ENCODE data around the gene COPE. TPM values are rescaled to one million over a fixed set of nuclear protein-coding genes. Genes with fewer than 3 reads are reported as not detected.

COPE gene
- total and polyA plus RNA-seq, 2 of the 4 experiments (the other 2 are of a cell fraction): 347 to 461 TPM

DNA sequence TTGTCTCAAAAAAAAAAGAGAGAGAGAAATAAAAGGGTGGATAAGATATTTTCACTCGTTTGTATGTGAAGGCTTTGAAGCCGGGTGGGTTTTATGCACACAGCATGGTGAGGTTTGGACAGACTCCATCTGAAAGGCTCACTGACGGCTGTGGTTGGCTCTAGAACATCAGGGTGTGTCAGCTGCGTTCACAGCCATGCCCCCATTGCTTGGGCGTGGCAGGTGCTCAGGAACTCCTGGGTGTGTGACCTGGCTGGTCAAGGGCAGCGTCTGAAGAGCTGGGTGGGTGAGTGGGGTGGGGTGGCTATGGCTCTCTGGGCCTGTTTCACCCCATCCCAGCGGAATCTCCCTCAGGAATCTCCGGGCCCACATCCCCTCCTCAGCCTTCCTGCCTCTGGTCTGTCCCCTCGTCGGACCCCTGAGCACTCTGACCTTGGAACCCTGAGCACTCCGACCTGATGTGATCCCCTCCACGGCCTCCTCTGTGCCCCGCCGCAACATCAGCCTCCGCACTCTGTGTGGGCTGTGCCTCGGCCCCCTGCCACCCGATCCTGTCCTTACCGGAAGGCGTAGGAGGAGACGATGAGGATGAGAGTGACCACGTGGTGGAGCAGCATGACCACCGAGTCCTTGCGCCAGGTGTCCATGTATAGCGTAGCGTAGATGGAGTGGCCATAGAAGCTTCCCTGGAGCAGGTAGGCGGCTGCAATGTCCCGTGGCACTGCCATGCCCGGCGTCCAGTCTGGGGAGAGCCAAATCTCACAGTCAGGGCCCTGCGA, 35.5 kb downstream of the COPE start:
- Histone ChIP-seq H3K4ac (ENCODE audit: low read depth, low read length) (no peak overlapping the region), H3K27me3 (ENCODE audit: control insufficient read depth, insufficient read depth, low read length) (no peaks in the 10 kb centered on the region), H4K8ac (ENCODE audit: low read depth in 2 of 2, low read length in 2 of 2) (no peak overlapping the region), H4K20me1 (ENCODE audit: insufficient read depth, low read length) (no peaks in the 10 kb centered on the region), H3K36me3 (ENCODE audit: control insufficient read depth, insufficient read depth, low read length) (no peaks in the 10 kb centered on the region; the same call in 1 of the 2 replicates), H3K9me3 (ENCODE audit: control insufficient read depth, insufficient read depth, low read length) (no peaks in the 10 kb centered on the region), H2BK120ac (ENCODE audit: low read depth, low read length) (no peak overlapping the region), H3K4me2 (ENCODE audit: low read depth, low read length) (no peak overlapping the region), H2AK5ac (ENCODE audit: low read depth, low read length) (no peak overlapping the region), H3K14ac (replicated peaks; ENCODE audit: low read depth, low read length) (no peak overlapping the region), H3K4me3 (ENCODE audit: insufficient read depth, low read depth, low read length) (no peak overlapping the region), H3K79me1 (ENCODE audit: low read depth in 1 of 2, low read length in 2 of 2) (no peaks in the 10 kb centered on the region), H2BK5ac (ENCODE audit: low read depth, low read length, poor library complexity, severe bottlenecking) (no peak overlapping the region), H4K5ac (ENCODE audit: low read depth, low read length) (no peak overlapping the region), H3K18ac (ENCODE audit: low read depth, low read length) (no peak overlapping the region), H2AK9ac (replicated peaks; ENCODE audit: low read depth, low read length, poor library complexity) (no peak overlapping the region), H4K91ac (ENCODE audit: insufficient read depth, low read depth, low read length) (no peak overlapping the region), H2AFZ (replicated peaks; ENCODE audit: low read length, poor library complexity) (no peak overlapping the region), H3K27ac (ENCODE audit: insufficient read depth, low read length) (no peak overlapping the region), H3K9me1 (ENCODE audit: insufficient read depth, low read length) (no peaks in the 10 kb centered on the region; the same call in 1 of the 2 replicates), H3K56ac (ENCODE audit: extremely low read depth, insufficient read depth, low read length) (no peak overlapping the region), H3K23ac (ENCODE audit: low read depth, low read length) (no peak overlapping the region), H2BK20ac (ENCODE audit: low read depth, low read length) (no peak overlapping the region), H3K4me1 (ENCODE audit: control insufficient read depth, insufficient read depth, low read length) (no peaks in the 10 kb centered on the region), H2BK15ac (ENCODE audit: low read depth, low read length) (no peak overlapping the region), H3K9ac (ENCODE audit: low read depth, low read length) (no peak overlapping the region)
- BruUV-seq (replicated peaks): no TSS peak
- WGBS, 2 experiments (ENCODE audit: extremely low coverage in 2 of 2, insufficient read length in 1 of 2): 89% methylated on average over 23 of the region's 30 CpGs; no CpG with 5 or more reads in 1 of the 2 experiments
- CTCF ChIA-PET: no interaction called here
- dilution Hi-C loops (cut with HindIII; ENCODE audit: low sequenced_read_pairs, unreplicated experiment): no loop called here
- TF ChIP-seq NFE2L2 (IDR thresholded peaks at IDR 0.05; ENCODE audit: low read depth, low read length) (no peak), RCOR1 (IDR thresholded peaks at IDR 0.05; ENCODE audit: insufficient replicate concordance, low read length) (no peak), MXI1 (IDR thresholded peaks at IDR 0.05; ENCODE audit: borderline replicate concordance, low read depth, low read length) (no peak), CHD1 (IDR thresholded peaks at IDR 0.05; ENCODE audit: low read depth, low read length) (no peak), CEBPB (IDR thresholded peaks at IDR 0.05; ENCODE audit: low read depth, low read length) (no peak), FOS (IDR thresholded peaks at IDR 0.05; ENCODE audit: low read depth, low read length) (no peak), MAZ (IDR thresholded peaks at IDR 0.05; ENCODE audit: borderline replicate concordance, low read depth, low read length) (no peak), RAD21 (IDR thresholded peaks at IDR 0.05; ENCODE audit: low read length) (no peak), MAFK (IDR thresholded peaks at IDR 0.05; ENCODE audit: low read depth, low read length) (no peak), RFX5 (IDR thresholded peaks at IDR 0.05; ENCODE audit: low read depth, low read length) (no peak), SMC3 (IDR thresholded peaks at IDR 0.05; ENCODE audit: low read depth, low read length) (no peak), BHLHE40 (IDR thresholded peaks at IDR 0.05; ENCODE audit: low read depth, low read length) (no peak), POLR2A (IDR thresholded peaks at IDR 0.05; ENCODE audit: low read depth, low read length) (no peak), ELK1 (IDR thresholded peaks at IDR 0.05; ENCODE audit: borderline replicate concordance, low read depth, low read length) (no peak)
- TF ChIP-seq, protein P1, sequence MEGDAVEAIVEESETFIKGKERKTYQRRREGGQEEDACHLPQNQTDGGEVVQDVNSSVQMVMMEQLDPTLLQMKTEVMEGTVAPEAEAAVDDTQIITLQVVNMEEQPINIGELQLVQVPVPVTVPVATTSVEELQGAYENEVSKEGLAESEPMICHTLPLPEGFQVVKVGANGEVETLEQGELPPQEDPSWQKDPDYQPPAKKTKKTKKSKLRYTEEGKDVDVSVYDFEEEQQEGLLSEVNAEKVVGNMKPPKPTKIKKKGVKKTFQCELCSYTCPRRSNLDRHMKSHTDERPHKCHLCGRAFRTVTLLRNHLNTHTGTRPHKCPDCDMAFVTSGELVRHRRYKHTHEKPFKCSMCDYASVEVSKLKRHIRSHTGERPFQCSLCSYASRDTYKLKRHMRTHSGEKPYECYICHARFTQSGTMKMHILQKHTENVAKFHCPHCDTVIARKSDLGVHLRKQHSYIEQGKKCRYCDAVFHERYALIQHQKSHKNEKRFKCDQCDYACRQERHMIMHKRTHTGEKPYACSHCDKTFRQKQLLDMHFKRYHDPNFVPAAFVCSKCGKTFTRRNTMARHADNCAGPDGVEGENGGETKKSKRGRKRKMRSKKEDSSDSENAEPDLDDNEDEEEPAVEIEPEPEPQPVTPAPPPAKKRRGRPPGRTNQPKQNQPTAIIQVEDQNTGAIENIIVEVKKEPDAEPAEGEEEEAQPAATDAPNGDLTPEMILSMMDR (conservative IDR thresholded peaks at IDR 0.05; ENCODE audit: low read depth, low read length): no peak
- TF ChIP-seq, protein P2, sequence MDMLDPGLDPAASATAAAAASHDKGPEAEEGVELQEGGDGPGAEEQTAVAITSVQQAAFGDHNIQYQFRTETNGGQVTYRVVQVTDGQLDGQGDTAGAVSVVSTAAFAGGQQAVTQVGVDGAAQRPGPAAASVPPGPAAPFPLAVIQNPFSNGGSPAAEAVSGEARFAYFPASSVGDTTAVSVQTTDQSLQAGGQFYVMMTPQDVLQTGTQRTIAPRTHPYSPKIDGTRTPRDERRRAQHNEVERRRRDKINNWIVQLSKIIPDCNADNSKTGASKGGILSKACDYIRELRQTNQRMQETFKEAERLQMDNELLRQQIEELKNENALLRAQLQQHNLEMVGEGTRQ (IDR thresholded peaks at IDR 0.05; ENCODE audit: low read depth, low read length): no peak
- DNase-seq (no peak), ATAC-seq (ENCODE audit: low read depth) (no peak)
- intact Hi-C loops (cut with micrococcal nuclease): no loop called here
- POLR2A ChIA-PET (ENCODE audit: unreplicated experiment): no interaction called here
- in situ Hi-C loops (cut with MboI; ENCODE audit: low sequenced_read_pairs): no loop called here
